DMS153 (cell line): ENCODE measurements around the gene SLC29A1.
"Not testable (repeated sequence)": the region's sequence is repeated elsewhere in the genome, so short reads cannot be mapped to it uniquely, and the experiment has no call there.

ENCODE experiments used
- DNase-seq: peaks from one replicate; lab custom pipeline; 2025; lab: John Stamatoyannopoulos, UW

SLC29A1 gene

GRCh38 chr6:44194326-44194725 lies 29.1 kb upstream of the SLC29A1 start:
- DNase-seq, result no peak

- not testable (repeated sequence) for DNase-seq
Observed at GRCh38 chr6:44196351-44196750, 27.0 kb upstream of the SLC29A1 start.

GRCh38 chr6:44198684-44199083 lies 24.7 kb upstream of the SLC29A1 start:
- DNase-seq, result no peak

GRCh38 chr6:44199883-44200282 lies 23.5 kb upstream of the SLC29A1 start:
- no peak for DNase-seq

- no peak for DNase-seq
Observed at GRCh38 chr6:44201200-44201599, 22.2 kb upstream of the SLC29A1 start.

GRCh38 chr6:44201638-44202303 lies 21.6 kb upstream of the SLC29A1 start:
- DNase-seq, result no peak

- DNase-seq, result no peak
Observed at GRCh38 chr6:44202332-44202971, 20.9 kb upstream of the SLC29A1 start.

GRCh38 chr6:44202972-44203750 lies 20.2 kb upstream of the SLC29A1 start:
- no peak for DNase-seq

- no peak for DNase-seq
Observed at GRCh38 chr6:44203955-44204354, 19.4 kb upstream of the SLC29A1 start.

- DNase-seq, result no peak
Observed at GRCh38 chr6:44207966-44208365, 15.4 kb upstream of the SLC29A1 start.

GRCh38 chr6:44211284-44211683 lies 12.1 kb upstream of the SLC29A1 start:
- no peak for DNase-seq

- no peak for DNase-seq
Observed at GRCh38 chr6:44214307-44214706, 9.1 kb upstream of the SLC29A1 start.

GRCh38 chr6:44216677-44217331 lies 6.6 kb upstream of the SLC29A1 start, which contains the start of gene MYMX:
Gene MYMX, plus strand, starts transcription at chr6:44216926. Its CDS starts 546 bp downstream, at chr6:44217472.
- DNase-seq, result no peak

GRCh38 chr6:44217332-44218143 lies 5.9 kb upstream of the SLC29A1 start:
- no peak for DNase-seq

GRCh38 chr6:44219053-44219814 lies 4.2 kb upstream of the SLC29A1 start:
- DNase-seq, result no peak

GRCh38 chr6:44219815-44220784 lies 3.3 kb upstream of the SLC29A1 start:
- DNase-seq, result no peak

- no peak for DNase-seq
Observed at GRCh38 chr6:44220913-44221290, 2.5 kb upstream of the SLC29A1 start.

GRCh38 chr6:44221291-44221960 lies 2.0 kb upstream of the SLC29A1 start:
- DNase-seq, result peak; percentile 84

- DNase-seq, result no peak
Observed at GRCh38 chr6:44221961-44222335, 1.4 kb upstream of the SLC29A1 start.
